Mesendoderm (in vitro differentiated cells): ENCODE measurements around the gene FTO.

Experiments
- DNase-seq: peaks from one replicate; pipeline ENCODE4 v3.0.0; 2013
- H2AK5ac ChIP-seq: 2 replicates; pipeline ENCODE4 v1.6.1; 2013; ENCODE audit warnings: low read length, inconsistent platforms
- H2BK120ac ChIP-seq: 2 replicates; pipeline ENCODE4 v1.6.1; 2013; ENCODE audit warnings: low read depth, mild to moderate bottlenecking, low read length, moderate library complexity, mixed read lengths
- H2BK15ac ChIP-seq: replicated peaks from 2 replicates; pipeline ENCODE4 v1.6.1; 2013; ENCODE audit warnings: low read depth, mild to moderate bottlenecking, moderate library complexity
- H2BK5ac ChIP-seq: 2 replicates; pipeline ENCODE4 v1.6.1; 2013; ENCODE audit warnings: low read length, inconsistent platforms
- H3K18ac ChIP-seq: 2 replicates; pipeline ENCODE4 v1.6.1; 2013; ENCODE audit warnings: mild to moderate bottlenecking, low read length, mixed read lengths
- H3K23ac ChIP-seq: one replicate; pipeline ENCODE4 v1.6.1; 2013; ENCODE audit warnings: low read length
- H3K27ac ChIP-seq: 2 replicates; pipeline ENCODE4 v1.5.1; 2013; ENCODE audit warnings: low read depth, mild to moderate bottlenecking, inconsistent platforms, low read length, moderate library complexity
- H3K27me3 ChIP-seq: 2 replicates; pipeline ENCODE4 v1.6.1; 2013; ENCODE audit warnings: low read length, control low read depth, mild to moderate bottlenecking, inconsistent platforms; ENCODE audit not compliant: insufficient read depth, poor library complexity
- H3K36me3 ChIP-seq: 2 replicates; pipeline ENCODE4 v1.6.1; 2013; ENCODE audit warnings: low read length, inconsistent platforms; ENCODE audit not compliant: control insufficient read depth, insufficient read depth
- H3K4ac ChIP-seq: one replicate; pipeline ENCODE4 v1.6.1; 2013; ENCODE audit warnings: low read depth, mild to moderate bottlenecking, low read length, moderate library complexity
- H3K4me1 ChIP-seq: 2 replicates; pipeline ENCODE4 v1.6.1; 2013; ENCODE audit warnings: low read depth, low read length, inconsistent platforms; ENCODE audit not compliant: control insufficient read depth
- H3K4me2 ChIP-seq: 2 replicates; pipeline ENCODE4 v1.6.1; 2013; ENCODE audit warnings: low read length
- H3K4me3 ChIP-seq: 2 replicates; pipeline ENCODE4 v1.5.1; 2013; ENCODE audit warnings: mild to moderate bottlenecking, low read length
- H3K56ac ChIP-seq: one replicate; pipeline ENCODE4 v1.6.1; 2013; ENCODE audit warnings: low read length
- H3K79me1 ChIP-seq: 2 replicates; pipeline ENCODE4 v1.6.1; 2013; ENCODE audit warnings: low read length, inconsistent platforms
- H3K79me2 ChIP-seq: 2 replicates; pipeline ENCODE4 v1.6.1; 2013; ENCODE audit warnings: mild to moderate bottlenecking, low read length; ENCODE audit not compliant: control insufficient read depth, insufficient read depth
- H3K9ac ChIP-seq: 2 replicates; pipeline ENCODE4 v1.6.1; 2013; ENCODE audit warnings: low read length, inconsistent platforms
- H4K5ac ChIP-seq: one replicate; pipeline ENCODE4 v1.6.1; 2013; ENCODE audit warnings: low read length
- H4K8ac ChIP-seq: one replicate; pipeline ENCODE4 v1.6.1; 2013; ENCODE audit warnings: low read depth, mild to moderate bottlenecking, control low read depth, low read length, moderate library complexity
- WGBS: extraction: QIAGEN DNeasy Blood & Tissue Kit; methylation state at CpG from one replicate; pipeline ENCODE4 v1.1.7; 2013; ENCODE audit warnings: low lambda C conversion rate, missing lambda C conversion rate; ENCODE audit not compliant: insufficient coverage; ENCODE audit errors: extremely low coverage; 5-methylcytosine and 5-hydroxymethylcytosine counted together

The FTO gene

GRCh38 chr16:53898993-53899392, 195.0 kb downstream of the FTO start:
- Histone ChIP-seq H2BK120ac (no peak overlapping the region), H3K4me1 (peaks cover 3% of the 10 kb centered on the region), H2AK5ac (no peak overlapping the region), H3K9ac (no peak overlapping the region), H3K79me2 (no peaks in the 10 kb centered on the region), H2BK15ac (no peak overlapping the region), H4K8ac (no peak overlapping the region), H3K4me3 (no peak overlapping the region), H3K36me3 (no peaks in the 10 kb centered on the region), H3K27ac (no peak overlapping the region), H3K56ac (no peak overlapping the region), H2BK5ac (no peak overlapping the region), H3K4ac (no peak overlapping the region), H4K5ac (no peak overlapping the region), H3K79me1 (no peaks in the 10 kb centered on the region), H3K27me3 (no peaks in the 10 kb centered on the region), H3K4me2 (no peak overlapping the region), H3K18ac (no peak overlapping the region), H3K23ac (no peak overlapping the region)
- WGBS: 100% methylated on average over 1 of the region's 1 CpG
- no peak for DNase-seq

- no peak overlapping the region for H3K23ac ChIP-seq
- H2AK5ac ChIP-seq: no peak overlapping the region
- no peak overlapping the region for H4K8ac ChIP-seq
- no peak overlapping the region for H3K4ac ChIP-seq
- H3K36me3 ChIP-seq: no peaks in the 10 kb centered on the region
- H4K5ac ChIP-seq: no peak overlapping the region
- H3K4me3 ChIP-seq: no peak overlapping the region
- H3K79me2 ChIP-seq: no peaks in the 10 kb centered on the region
- H3K18ac ChIP-seq: no peak overlapping the region
- no peak overlapping the region for H3K56ac ChIP-seq
- peaks cover 3% of the 10 kb centered on the region for H3K4me1 ChIP-seq
- no peak overlapping the region for H3K4me2 ChIP-seq
- DNase-seq: no peak
- no peak overlapping the region for H2BK15ac ChIP-seq
- H3K27ac ChIP-seq: no peak overlapping the region
- H2BK120ac ChIP-seq: no peak overlapping the region
- no CpG with 5 or more reads among the region's 1 CpG for WGBS
- H3K79me1 ChIP-seq: no peaks in the 10 kb centered on the region
- H2BK5ac ChIP-seq: no peak overlapping the region
- no peak overlapping the region for H3K9ac ChIP-seq
- H3K27me3 ChIP-seq: no peaks in the 10 kb centered on the region
Measured at GRCh38 chr16:53899431-53899830, 195.5 kb downstream of the FTO start.

- no peak overlapping the region for H3K23ac ChIP-seq
- H3K56ac ChIP-seq: no peak overlapping the region
- no peak overlapping the region for H3K9ac ChIP-seq
- no peaks in the 10 kb centered on the region for H3K36me3 ChIP-seq
- H2BK120ac ChIP-seq: no peak overlapping the region
- peaks cover 1% of the 10 kb centered on the region for H3K4me1 ChIP-seq
- H2BK15ac ChIP-seq: no peak overlapping the region
- H3K27ac ChIP-seq: no peak overlapping the region
- H2BK5ac ChIP-seq: no peak overlapping the region
- H3K4me2 ChIP-seq: no peak overlapping the region
- no peak overlapping the region for H3K4me3 ChIP-seq
- no peaks in the 10 kb centered on the region for H3K27me3 ChIP-seq
- H4K5ac ChIP-seq: no peak overlapping the region
- no peak overlapping the region for H3K4ac ChIP-seq
- no peak overlapping the region for H2AK5ac ChIP-seq
- DNase-seq: peak; percentile 49
- no peak overlapping the region for H3K18ac ChIP-seq
- no CpG with 5 or more reads among the region's 4 CpGs for WGBS
- H3K79me2 ChIP-seq: no peaks in the 10 kb centered on the region
- H3K79me1 ChIP-seq: no peaks in the 10 kb centered on the region
- H4K8ac ChIP-seq: no peak overlapping the region
Measured at GRCh38 chr16:53900667-53901066, 196.7 kb downstream of the FTO start.

- WGBS: no CpG with 5 or more reads among the region's 2 CpGs
- Histone ChIP-seq H3K9ac (no peak overlapping the region), H2AK5ac (no peak overlapping the region), H2BK120ac (no peak overlapping the region), H4K8ac (no peak overlapping the region), H4K5ac (no peak overlapping the region), H3K79me2 (no peaks in the 10 kb centered on the region), H2BK15ac (no peak overlapping the region), H3K4me1 (no peaks in the 10 kb centered on the region), H2BK5ac (no peak overlapping the region), H3K27ac (no peak overlapping the region), H3K27me3 (no peaks in the 10 kb centered on the region), H3K18ac (no peak overlapping the region), H3K4me3 (no peak overlapping the region), H3K23ac (no peak overlapping the region), H3K4ac (no peak overlapping the region), H3K4me2 (no peak overlapping the region), H3K36me3 (no peaks in the 10 kb centered on the region), H3K56ac (no peak overlapping the region), H3K79me1 (no peaks in the 10 kb centered on the region)
- DNase-seq: no peak
Measured at GRCh38 chr16:53901408-53901807, 197.5 kb downstream of the FTO start.

GRCh38 chr16:53904533-53904932, 200.6 kb downstream of the FTO start:
- Histone ChIP-seq H2BK15ac (no peak overlapping the region), H3K4ac (no peak overlapping the region), H3K56ac (no peak overlapping the region), H3K4me3 (no peak overlapping the region), H4K5ac (no peak overlapping the region), H3K4me2 (no peak overlapping the region), H3K79me1 (no peaks in the 10 kb centered on the region), H3K18ac (no peak overlapping the region), H3K23ac (no peak overlapping the region), H3K9ac (no peak overlapping the region), H2AK5ac (no peak overlapping the region), H3K4me1 (no peaks in the 10 kb centered on the region), H3K27ac (no peak overlapping the region), H3K79me2 (no peaks in the 10 kb centered on the region), H3K27me3 (no peaks in the 10 kb centered on the region), H2BK5ac (no peak overlapping the region), H3K36me3 (no peaks in the 10 kb centered on the region), H2BK120ac (no peak overlapping the region), H4K8ac (no peak overlapping the region)
- WGBS: no CpG with 5 or more reads among the region's 6 CpGs
- no peak for DNase-seq

- Histone ChIP-seq H2BK5ac (no peak overlapping the region), H3K23ac (no peak overlapping the region), H4K5ac (no peak overlapping the region), H3K56ac (no peak overlapping the region), H3K79me1 (no peaks in the 10 kb centered on the region), H2BK120ac (no peak overlapping the region), H3K27ac (no peak overlapping the region), H3K4me3 (no peak overlapping the region), H2AK5ac (no peak overlapping the region), H3K4ac (no peak overlapping the region), H3K4me1 (no peaks in the 10 kb centered on the region), H3K27me3 (no peaks in the 10 kb centered on the region), H3K9ac (no peak overlapping the region), H3K36me3 (no peaks in the 10 kb centered on the region), H2BK15ac (no peak overlapping the region), H3K18ac (no peak overlapping the region), H4K8ac (no peak overlapping the region), H3K4me2 (no peak overlapping the region), H3K79me2 (no peaks in the 10 kb centered on the region)
- no peak for DNase-seq
Measured at GRCh38 chr16:53905028-53905427, 201.1 kb downstream of the FTO start.
